HG02981 (cell line): ENCODE measurements around the gene UTS2B.

Experiments
- ATAC-seq: cut with Tn5 transposase; IDR thresholded peaks from one replicate; pipeline ENCODE4 v1.9.1; 2021; ENCODE audit warnings: mild to moderate bottlenecking, moderate library complexity; ENCODE audit not compliant: unreplicated experiment

The UTS2B gene

GRCh38 chr3:191353022-191353777 is 22.9 kb upstream of the UTS2B start:
- ATAC-seq: no peak

GRCh38 chr3:191352014-191352413 is 21.7 kb upstream of the UTS2B start:
- ATAC-seq: no peak

- no peak for ATAC-seq
Measured at GRCh38 chr3:191350396-191351090, 20.2 kb upstream of the UTS2B start.

GRCh38 chr3:191348098-191348497 is 17.8 kb upstream of the UTS2B start:
- no peak for ATAC-seq

- no peak for ATAC-seq
Measured at GRCh38 chr3:191347228-191347627, 16.9 kb upstream of the UTS2B start.

- ATAC-seq: no peak
Measured at GRCh38 chr3:191345334-191345733, 15.0 kb upstream of the UTS2B start.

GRCh38 chr3:191343913-191344312 is 13.6 kb upstream of the UTS2B start:
- ATAC-seq: no peak

- ATAC-seq: no peak
Measured at GRCh38 chr3:191343115-191343514, 12.8 kb upstream of the UTS2B start.

GRCh38 chr3:191342411-191342810 is 12.1 kb upstream of the UTS2B start:
- ATAC-seq: no peak

- ATAC-seq: no peak
Measured at GRCh38 chr3:191342006-191342405, 11.7 kb upstream of the UTS2B start.

- ATAC-seq: peak; percentile 46
Measured at GRCh38 chr3:191340966-191341365, 10.6 kb upstream of the UTS2B start.

GRCh38 chr3:191340351-191340750 is 10.0 kb upstream of the UTS2B start:
- ATAC-seq: no peak

GRCh38 chr3:191339316-191339917 is 9.1 kb upstream of the UTS2B start:
- ATAC-seq: no peak

GRCh38 chr3:191338177-191338488 is 7.8 kb upstream of the UTS2B start:
- ATAC-seq: no peak

GRCh38 chr3:191336833-191337232 is 6.5 kb upstream of the UTS2B start:
- no peak for ATAC-seq

- ATAC-seq: no peak
Measured at GRCh38 chr3:191334346-191334893, 4.1 kb upstream of the UTS2B start.

GRCh38 chr3:191333298-191333880 is 3.1 kb upstream of the UTS2B start:
- no peak for ATAC-seq

GRCh38 chr3:191331388-191331787 is 1.1 kb upstream of the UTS2B start:
- no peak for ATAC-seq

- ATAC-seq: no peak
Measured at GRCh38 chr3:191330530-191331048, 263 bp upstream of the UTS2B start.

GRCh38 chr3:191328962-191329653 is 1.2 kb downstream of the UTS2B start, which contains the start of gene CCDC50:
CCDC50 (plus strand) TSS chr3:191329394; CDS start chr3:191329675, 281 bp downstream.
- peak; percentile 78 for ATAC-seq
